ENCODE measurements around the gene HCN2. TPM values are rescaled to one million over a fixed set of nuclear protein-coding genes. Genes with fewer than 3 reads are reported as not detected.
"Not testable (repeated sequence)": the region's sequence is repeated elsewhere in the genome, so short reads cannot be mapped to it uniquely, and the experiment has no call there.

Gene HCN2
- total and polyA plus RNA-seq, 10 of the 15 experiments (the other 5 are each of a cell fraction or from before 2014, with no cell fraction given) = 0.01 to 0.54 (median 0.08) TPM; not detected in 4

DNA sequence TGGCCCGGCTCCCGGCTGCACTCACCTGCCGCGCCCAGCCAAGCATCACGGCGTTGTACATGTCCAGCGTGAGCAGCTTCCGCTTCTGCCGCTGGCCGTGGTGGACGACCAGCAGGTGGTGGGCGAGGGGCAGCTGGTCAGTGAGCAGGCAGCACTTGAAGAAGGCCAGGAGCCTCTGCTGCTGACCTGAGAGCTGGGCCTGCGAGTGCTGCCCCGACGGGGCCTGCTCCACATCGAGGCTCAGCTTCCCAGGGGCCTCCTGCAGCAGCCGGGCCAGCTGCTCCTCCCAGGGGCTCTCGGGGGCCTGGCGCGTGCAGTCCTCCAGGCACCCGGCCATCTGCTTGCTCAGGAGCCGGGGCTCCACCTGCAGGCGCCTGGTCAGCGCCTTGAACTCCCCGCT is 39.8 kb downstream of the HCN2 start:
- CTCF ChIA-PET; DNase-seq (ENCODE audit: low read depth, low spot score); H3K27ac ChIP-seq (ENCODE audit: control insufficient read depth, insufficient read depth); BruUV-seq (replicated peaks); H3K4me3 ChIP-seq; H3K9ac ChIP-seq (ENCODE audit: control insufficient read depth, insufficient read depth, low read length); H3K36me3 ChIP-seq (ENCODE audit: control insufficient read depth in 2 of 2, insufficient read depth in 2 of 2, low read length in 1 of 2); H3K4me2 ChIP-seq (ENCODE audit: control insufficient read depth, insufficient read depth); H4K20me1 ChIP-seq (ENCODE audit: control insufficient read depth, insufficient read depth); POLR2A ChIA-PET; H2AFZ ChIP-seq (ENCODE audit: control insufficient read depth, low read depth, low read length); H3K9me3 ChIP-seq (replicated peaks; ENCODE audit: control insufficient read depth, insufficient read depth, low read length); intact Hi-C loops (cut with micrococcal nuclease; ENCODE audit: unreplicated experiment); in situ Hi-C loops (cut with MboI); SMC1A ChIA-PET (ENCODE audit: uncharacterized antibody, unreplicated experiment); H3K27me3 ChIP-seq (replicated peaks in 1 of 2; ENCODE audit: control insufficient read depth in 2 of 2, insufficient read depth in 2 of 2, low read length in 1 of 2); ATAC-seq; FAIRE-seq; RAD21 ChIA-PET (ENCODE audit: unreplicated experiment): not testable (repeated sequence)
- 95% methylated on average over 25 of the region's 25 CpGs for WGBS (ENCODE audit: insufficient coverage, insufficient replicate concordance, low lambda C conversion rate, missing lambda C conversion rate)
- peaks cover 12% of the 10 kb centered on the region for H3K4me1 ChIP-seq (ENCODE audit: control insufficient read depth, insufficient read depth, low read length)
- peaks cover 16% of the 10 kb centered on the region for H3K79me2 ChIP-seq (ENCODE audit: control insufficient read depth, insufficient read depth, low read length)

DNA sequence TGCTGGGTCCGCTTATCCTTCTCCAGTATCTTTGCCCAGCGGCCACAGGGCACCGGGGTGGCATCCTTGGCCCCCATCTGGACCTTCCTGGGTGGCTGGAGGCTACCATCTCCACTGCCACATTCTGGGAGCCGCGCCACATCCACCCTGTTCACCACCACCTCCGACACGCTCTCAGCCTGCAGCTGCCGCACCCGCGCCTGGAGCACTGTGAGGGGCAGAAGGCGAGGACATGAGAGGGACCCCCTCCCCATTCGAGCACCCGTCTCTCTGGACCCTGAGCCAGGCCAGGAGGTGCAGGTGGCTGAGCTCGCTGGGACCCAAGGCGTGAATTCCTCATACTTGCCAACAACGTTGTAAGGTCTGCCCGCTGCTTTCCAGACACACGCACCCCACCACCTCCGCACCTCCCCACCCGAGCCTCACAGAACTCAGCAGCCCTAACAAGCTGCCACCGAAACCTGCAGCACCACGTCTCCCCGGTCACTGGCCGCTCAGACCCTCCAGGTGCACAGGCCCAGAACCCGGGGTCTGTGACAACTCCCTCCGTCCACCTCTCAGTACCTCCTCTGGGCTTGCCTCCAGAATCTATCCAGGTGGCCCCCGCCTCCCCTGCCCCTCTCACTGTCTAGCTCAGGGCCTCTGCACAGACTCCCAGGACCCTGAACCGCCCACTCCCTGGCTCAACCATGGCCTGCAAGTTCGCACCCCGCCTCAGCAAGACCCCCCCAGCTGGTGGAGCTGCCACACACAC is 40.5 kb downstream of the HCN2 start:
- no peak for TF ChIP-seq NR2F1 (conservative IDR thresholded peaks at IDR 0.05)
- TF ChIP-seq HDAC2 (IDR thresholded peaks at IDR 0.05) = no peak
- no peak for TF ChIP-seq SMC3 (IDR thresholded peaks at IDR 0.05; ENCODE audit: borderline replicate concordance, low read length)
- TF ChIP-seq BHLHE40 (IDR thresholded peaks at IDR 0.05; ENCODE audit: borderline replicate concordance in 1 of 2, low read depth in 2 of 2, low read length in 1 of 2) = no peak
- TF ChIP-seq E4F1 (IDR thresholded peaks at IDR 0.05; ENCODE audit: borderline replicate concordance, partially characterized antibody) = no peak
- no peak for TF ChIP-seq ATF3 (IDR thresholded peaks at IDR 0.05; ENCODE audit: borderline replicate concordance, extremely low read depth, low read depth, low read length)
- no peak for TF ChIP-seq MEF2A (IDR thresholded peaks at IDR 0.05; ENCODE audit: insufficient read depth, low read depth, low read length)
- TF ChIP-seq, protein P1, sequence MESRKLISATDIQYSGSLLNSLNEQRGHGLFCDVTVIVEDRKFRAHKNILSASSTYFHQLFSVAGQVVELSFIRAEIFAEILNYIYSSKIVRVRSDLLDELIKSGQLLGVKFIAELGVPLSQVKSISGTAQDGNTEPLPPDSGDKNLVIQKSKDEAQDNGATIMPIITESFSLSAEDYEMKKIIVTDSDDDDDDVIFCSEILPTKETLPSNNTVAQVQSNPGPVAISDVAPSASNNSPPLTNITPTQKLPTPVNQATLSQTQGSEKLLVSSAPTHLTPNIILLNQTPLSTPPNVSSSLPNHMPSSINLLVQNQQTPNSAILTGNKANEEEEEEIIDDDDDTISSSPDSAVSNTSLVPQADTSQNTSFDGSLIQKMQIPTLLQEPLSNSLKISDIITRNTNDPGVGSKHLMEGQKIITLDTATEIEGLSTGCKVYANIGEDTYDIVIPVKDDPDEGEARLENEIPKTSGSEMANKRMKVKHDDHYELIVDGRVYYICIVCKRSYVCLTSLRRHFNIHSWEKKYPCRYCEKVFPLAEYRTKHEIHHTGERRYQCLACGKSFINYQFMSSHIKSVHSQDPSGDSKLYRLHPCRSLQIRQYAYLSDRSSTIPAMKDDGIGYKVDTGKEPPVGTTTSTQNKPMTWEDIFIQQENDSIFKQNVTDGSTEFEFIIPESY (IDR thresholded peaks at IDR 0.05) = no peak

More for the DNA sequence above, 40.5 kb downstream of the HCN2 start:
- FAIRE-seq = no peak
- intact Hi-C loops (cut with micrococcal nuclease; ENCODE audit: unreplicated experiment) = loop anchor here (5.0 kb wide), 1 partner anchor 58 kb away; the partner anchor contains the start of gene BSG
- H3K9me3 ChIP-seq (replicated peaks; ENCODE audit: control insufficient read depth, insufficient read depth, low read length) = no peaks in the 10 kb centered on the region
- ATAC-seq = no peak
- ChIA-PET CTCF (no interaction called here), SMC1A (ENCODE audit: uncharacterized antibody, unreplicated experiment) (no interaction called here), RAD21 (ENCODE audit: unreplicated experiment) (no interaction called here), POLR2A (no interaction called here)
- no peaks in the 10 kb centered on the region for H4K20me1 ChIP-seq (ENCODE audit: control insufficient read depth, insufficient read depth)
- H3K9ac ChIP-seq (ENCODE audit: control insufficient read depth, insufficient read depth, low read length) = no peak overlapping the region
- H3K79me2 ChIP-seq (ENCODE audit: control insufficient read depth, insufficient read depth, low read length) = peaks cover 16% of the 10 kb centered on the region
- no peak overlapping the region for H3K4me2 ChIP-seq (ENCODE audit: control insufficient read depth, insufficient read depth)
- H2AFZ ChIP-seq (ENCODE audit: control insufficient read depth, low read depth, low read length) = no peak overlapping the region
- H3K4me1 ChIP-seq (ENCODE audit: control insufficient read depth, insufficient read depth, low read length) = peaks cover 12% of the 10 kb centered on the region
- H3K4me3 ChIP-seq = no peak overlapping the region
- BruUV-seq (replicated peaks) = no TSS peak
- H3K27me3 ChIP-seq (replicated peaks in 1 of 2; ENCODE audit: control insufficient read depth in 2 of 2, insufficient read depth in 2 of 2, low read length in 1 of 2) = no peaks in the 10 kb centered on the region
- no peak for DNase-seq (ENCODE audit: low read depth, low spot score)
- 97% methylated on average over 27 of the region's 30 CpGs for WGBS (ENCODE audit: insufficient coverage, insufficient replicate concordance, low lambda C conversion rate, missing lambda C conversion rate)
- no peaks in the 10 kb centered on the region; a peak in 2 of 4 replicates for H3K36me3 ChIP-seq (ENCODE audit: control insufficient read depth in 2 of 2, insufficient read depth in 2 of 2, low read length in 1 of 2)
- in situ Hi-C loops (cut with MboI) = no loop called here
- no peak overlapping the region for H3K27ac ChIP-seq (ENCODE audit: control insufficient read depth, insufficient read depth)
